Endothelial cell (in vitro differentiated cells): Measurements from ENCODE around the gene HHATL. TPM values are rescaled to one million over a fixed set of nuclear protein-coding genes. Genes with fewer than 3 reads are reported as not detected.

Experiments
- DNase-seq: peaks from one replicate; pipeline ENCODE4 v3.0.0; 2021; ENCODE audit warnings: low spot score
- H3K27ac Mint-ChIP-seq: one replicate; pipeline ENCODE4 v1.8.0; 2021; ENCODE audit warnings: mixed read lengths, inconsistent platforms; ENCODE audit not compliant: unreplicated experiment
- H3K27me3 Mint-ChIP-seq: one replicate; pipeline ENCODE4 v1.8.0; 2021; ENCODE audit warnings: mild to moderate bottlenecking, moderate library complexity, mixed read lengths, inconsistent platforms; ENCODE audit not compliant: unreplicated experiment
- H3K36me3 Mint-ChIP-seq: one replicate; pipeline ENCODE4 v1.8.0; 2021; ENCODE audit warnings: mild to moderate bottlenecking, low read depth, mixed read lengths, inconsistent platforms; ENCODE audit not compliant: unreplicated experiment
- H3K4me1 Mint-ChIP-seq: one replicate; pipeline ENCODE4 v1.8.0; 2021; ENCODE audit warnings: mild to moderate bottlenecking, mixed read lengths, inconsistent platforms; ENCODE audit not compliant: unreplicated experiment
- H3K4me3 Mint-ChIP-seq: one replicate; pipeline ENCODE4 v1.8.0; 2021; ENCODE audit warnings: mild to moderate bottlenecking, mixed read lengths, inconsistent platforms; ENCODE audit not compliant: unreplicated experiment
- H3K9me3 Mint-ChIP-seq: one replicate; pipeline ENCODE4 v1.8.0; 2021; ENCODE audit warnings: mixed read lengths, inconsistent platforms; ENCODE audit not compliant: unreplicated experiment
- total RNA-seq: library from RNA; stranded (reverse); fragmentation: NEBNext Ultra II Directional; extraction: Animal tissue kit (Norgen Biotek cat#: 25700); gene quantifications from one replicate; pipeline ENCODE4 v1.2.1, GENCODE V29; 2021; ENCODE audit not compliant: unreplicated experiment
- TF ChIP-seq, protein P1 (sequence below): fragments of 200-600 bp; sonication (generic); IDR thresholded peaks from one replicate; pipeline ENCODE4 v1.5.0; 2021; ENCODE audit warnings: antibody characterized with exemption; ENCODE audit not compliant: unreplicated experiment

The HHATL gene
- total RNA-seq, 1 donor from 2014 or later, result not detected

DNA sequence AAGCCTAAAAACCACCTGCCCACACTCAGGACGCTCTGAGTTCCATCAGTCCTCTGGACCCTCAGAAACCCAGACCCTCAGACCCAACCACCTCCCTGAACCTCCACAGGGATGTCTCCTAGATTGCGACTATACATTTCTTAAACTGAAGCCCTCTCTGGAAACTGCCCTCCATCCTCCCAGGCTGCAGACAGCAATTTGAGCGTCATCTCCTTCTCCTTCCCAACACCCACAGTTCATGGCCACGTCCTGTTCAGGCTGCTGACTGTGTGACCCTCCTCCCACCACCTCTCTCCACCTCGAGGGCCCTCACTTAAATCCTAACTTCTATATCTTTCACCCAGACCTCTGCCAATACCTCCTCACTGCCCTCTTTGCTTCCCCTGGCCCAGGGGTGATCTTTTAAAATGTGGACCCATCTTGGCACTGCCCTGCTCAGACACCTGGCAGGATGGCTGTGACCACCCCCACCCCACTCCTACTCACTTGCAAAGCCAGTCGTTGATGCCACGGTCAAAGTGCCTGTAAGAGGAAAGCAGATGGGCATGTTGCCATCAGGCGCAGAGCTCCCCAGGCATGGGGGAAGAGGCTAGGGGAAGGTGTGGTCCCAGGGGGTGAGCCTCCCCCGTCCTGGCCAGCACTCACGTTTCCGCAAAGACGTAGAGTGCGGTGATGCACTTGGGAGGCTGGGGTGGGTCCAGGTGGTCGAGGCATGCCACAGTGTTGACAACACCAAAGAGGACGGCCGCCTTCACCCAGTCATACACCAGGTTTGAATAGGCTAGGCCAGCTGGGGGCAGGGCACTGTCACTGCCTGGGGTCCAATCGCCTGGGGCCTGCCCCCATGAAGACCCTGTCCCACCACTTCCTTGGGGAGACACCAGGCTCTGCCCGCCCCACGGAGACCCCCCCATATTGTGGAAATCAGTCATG is 6.0 kb downstream of the HHATL start:
- no peak overlapping the region for H3K4me3 Mint-ChIP-seq
- TF ChIP-seq, protein P1, sequence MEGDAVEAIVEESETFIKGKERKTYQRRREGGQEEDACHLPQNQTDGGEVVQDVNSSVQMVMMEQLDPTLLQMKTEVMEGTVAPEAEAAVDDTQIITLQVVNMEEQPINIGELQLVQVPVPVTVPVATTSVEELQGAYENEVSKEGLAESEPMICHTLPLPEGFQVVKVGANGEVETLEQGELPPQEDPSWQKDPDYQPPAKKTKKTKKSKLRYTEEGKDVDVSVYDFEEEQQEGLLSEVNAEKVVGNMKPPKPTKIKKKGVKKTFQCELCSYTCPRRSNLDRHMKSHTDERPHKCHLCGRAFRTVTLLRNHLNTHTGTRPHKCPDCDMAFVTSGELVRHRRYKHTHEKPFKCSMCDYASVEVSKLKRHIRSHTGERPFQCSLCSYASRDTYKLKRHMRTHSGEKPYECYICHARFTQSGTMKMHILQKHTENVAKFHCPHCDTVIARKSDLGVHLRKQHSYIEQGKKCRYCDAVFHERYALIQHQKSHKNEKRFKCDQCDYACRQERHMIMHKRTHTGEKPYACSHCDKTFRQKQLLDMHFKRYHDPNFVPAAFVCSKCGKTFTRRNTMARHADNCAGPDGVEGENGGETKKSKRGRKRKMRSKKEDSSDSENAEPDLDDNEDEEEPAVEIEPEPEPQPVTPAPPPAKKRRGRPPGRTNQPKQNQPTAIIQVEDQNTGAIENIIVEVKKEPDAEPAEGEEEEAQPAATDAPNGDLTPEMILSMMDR, result no peak
- H3K27ac Mint-ChIP-seq, result no peak overlapping the region
- H3K9me3 Mint-ChIP-seq, result no peaks in the 10 kb centered on the region
- H3K27me3 Mint-ChIP-seq, result peaks cover 9% of the 10 kb centered on the region
- DNase-seq, result no peak
- no peaks in the 10 kb centered on the region for H3K4me1 Mint-ChIP-seq
- H3K36me3 Mint-ChIP-seq, result no peaks in the 10 kb centered on the region

DNA sequence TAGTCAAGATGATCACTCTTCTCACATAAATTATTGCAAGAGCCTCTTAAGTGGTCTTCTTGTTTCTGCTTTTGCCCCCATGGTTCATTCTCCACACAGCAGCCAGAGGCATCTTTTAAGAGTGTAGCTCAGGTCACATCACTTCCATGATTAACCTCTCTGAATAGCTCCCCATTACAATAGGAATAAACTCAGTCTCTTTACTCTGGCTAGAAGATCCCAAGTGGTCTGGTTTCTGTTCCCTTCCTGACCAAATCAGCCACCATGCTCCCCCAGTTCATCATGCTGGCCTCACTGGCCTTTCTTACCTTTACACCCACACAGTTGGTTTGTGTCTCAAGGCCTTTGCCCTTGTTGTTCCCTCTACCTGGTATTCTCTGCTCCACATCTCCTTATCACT is 8.2 kb downstream of the HHATL start:
- Mint-ChIP-seq H3K27ac (no peak overlapping the region), H3K4me3 (no peak overlapping the region), H3K27me3 (peaks cover 3% of the 10 kb centered on the region), H3K4me1 (no peaks in the 10 kb centered on the region), H3K9me3 (no peaks in the 10 kb centered on the region), H3K36me3 (no peaks in the 10 kb centered on the region)
- no peak for DNase-seq
- TF ChIP-seq, protein P1, result no peak

DNA sequence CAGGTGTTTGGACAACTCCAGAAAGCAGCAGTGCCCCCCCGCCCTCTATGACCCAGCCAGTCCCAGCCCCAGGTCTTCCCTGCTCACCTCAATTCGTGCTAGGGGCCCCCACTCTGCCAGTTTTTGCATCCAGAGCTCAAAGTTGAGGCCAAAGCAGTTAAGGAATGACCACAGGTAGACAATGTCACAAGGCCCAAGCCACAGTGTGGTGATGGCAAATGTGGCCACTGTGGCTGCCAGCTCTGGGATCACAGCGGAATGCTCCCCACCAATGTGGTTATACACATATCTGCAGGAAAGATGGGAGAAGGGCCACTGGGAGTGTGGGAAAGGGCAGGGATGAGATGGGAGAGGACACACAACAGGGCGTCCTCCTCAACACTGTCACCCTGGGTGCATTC is 9.1 kb downstream of the HHATL start:
- TF ChIP-seq, protein P1, result no peak
- Mint-ChIP-seq H3K9me3 (no peaks in the 10 kb centered on the region), H3K36me3 (no peaks in the 10 kb centered on the region), H3K4me3 (no peak overlapping the region), H3K4me1 (no peaks in the 10 kb centered on the region), H3K27me3 (peaks cover 5% of the 10 kb centered on the region), H3K27ac (no peak overlapping the region)
- no peak for DNase-seq

DNA sequence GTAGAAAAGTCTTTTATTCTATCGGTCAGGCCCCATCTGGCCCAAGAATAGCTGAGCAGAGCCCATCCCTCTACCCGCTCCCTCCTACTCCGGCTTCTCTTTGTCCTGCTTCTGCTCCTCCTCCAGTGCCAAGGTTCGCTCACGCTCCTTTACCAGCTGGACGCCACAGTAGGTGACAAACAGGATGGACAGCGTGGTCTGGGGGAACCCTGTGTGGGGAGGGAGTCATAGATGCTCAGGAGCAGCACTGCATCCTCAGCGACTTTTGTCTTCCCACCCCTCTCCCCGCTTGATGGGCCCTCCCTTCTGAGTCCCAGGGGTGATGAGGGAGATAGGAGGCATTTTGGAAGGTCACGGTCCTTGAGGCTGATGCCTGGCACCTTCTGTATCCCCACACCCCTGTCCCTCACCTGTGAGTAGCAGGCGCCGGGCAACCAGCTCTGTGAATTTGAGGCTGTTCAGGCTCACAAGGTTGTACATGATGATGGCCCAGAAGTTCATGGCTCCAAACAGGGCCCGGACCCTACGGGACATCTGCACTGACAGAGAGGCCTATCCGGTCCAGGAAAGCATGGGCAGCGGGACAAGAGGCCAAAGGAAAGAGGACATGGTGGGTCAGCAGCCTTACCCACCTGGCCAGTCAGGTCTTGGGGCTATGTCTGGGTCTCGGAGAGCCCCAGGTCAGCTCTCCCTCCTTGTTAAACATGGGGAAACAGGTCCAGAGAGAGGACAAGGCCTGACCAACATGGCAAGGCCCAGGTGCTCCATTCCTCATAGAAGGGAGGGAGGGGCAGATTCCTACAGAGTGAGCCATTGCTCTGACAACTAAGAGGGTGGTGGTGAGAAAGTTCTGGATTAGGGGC is 9.7 kb downstream of the HHATL start:
- TF ChIP-seq, protein P1, result no peak
- Mint-ChIP-seq H3K4me1 (no peaks in the 10 kb centered on the region), H3K9me3 (no peaks in the 10 kb centered on the region), H3K27me3 (peaks cover 5% of the 10 kb centered on the region), H3K36me3 (no peaks in the 10 kb centered on the region), H3K4me3 (no peak overlapping the region), H3K27ac (no peak overlapping the region)
- no peak for DNase-seq
